ENCODE results near the gene PPP2R5B.

PPP2R5B gene

DNA sequence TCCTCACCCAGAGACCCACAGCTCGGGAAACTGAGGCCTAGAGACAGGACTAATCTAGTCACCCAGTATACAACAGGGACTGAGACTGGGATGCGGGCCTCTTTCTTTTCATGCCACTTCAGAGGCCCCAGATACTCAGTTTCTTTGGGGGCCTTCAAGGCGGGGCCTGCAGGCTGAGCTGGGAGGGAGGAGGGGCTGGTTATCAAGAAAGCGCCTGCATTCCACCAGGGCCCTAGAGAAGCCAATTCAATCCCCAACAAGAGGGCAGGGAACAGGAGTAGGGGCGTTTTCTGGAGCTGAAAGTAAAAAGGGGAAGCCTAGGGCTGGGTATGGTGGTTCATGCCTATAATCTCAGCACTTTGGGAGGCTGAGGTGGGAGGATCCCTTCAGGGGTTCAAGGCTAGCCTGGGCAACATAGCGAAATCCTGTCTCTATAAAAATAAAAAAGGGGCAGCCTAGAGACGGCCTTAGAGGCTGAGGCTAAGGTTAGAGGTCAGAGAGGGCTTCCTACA is 9.1 kb upstream of the PPP2R5B start:
- DNase-seq (ENCODE audit: low read depth in 1 of 2, low spot score in 1 of 2), result no peak
- Histone ChIP-seq H3K27ac (replicated peaks) (peak overlapping the region; percentile 76; the same call in 1 of the 2 replicates), H3K4me3 (replicated peaks; ENCODE audit: insufficient read depth, low read length) (no peak overlapping the region), H3K27me3 (ENCODE audit: insufficient read depth, poor library complexity, severe bottlenecking) (no peaks in the 10 kb centered on the region)
- TF ChIP-seq SPI1 (IDR thresholded peaks at IDR 0.05; ENCODE audit: borderline replicate concordance, low read depth) (peak; percentile 59), GABPA (IDR thresholded peaks at IDR 0.05; ENCODE audit: low read depth) (no peak)

DNA sequence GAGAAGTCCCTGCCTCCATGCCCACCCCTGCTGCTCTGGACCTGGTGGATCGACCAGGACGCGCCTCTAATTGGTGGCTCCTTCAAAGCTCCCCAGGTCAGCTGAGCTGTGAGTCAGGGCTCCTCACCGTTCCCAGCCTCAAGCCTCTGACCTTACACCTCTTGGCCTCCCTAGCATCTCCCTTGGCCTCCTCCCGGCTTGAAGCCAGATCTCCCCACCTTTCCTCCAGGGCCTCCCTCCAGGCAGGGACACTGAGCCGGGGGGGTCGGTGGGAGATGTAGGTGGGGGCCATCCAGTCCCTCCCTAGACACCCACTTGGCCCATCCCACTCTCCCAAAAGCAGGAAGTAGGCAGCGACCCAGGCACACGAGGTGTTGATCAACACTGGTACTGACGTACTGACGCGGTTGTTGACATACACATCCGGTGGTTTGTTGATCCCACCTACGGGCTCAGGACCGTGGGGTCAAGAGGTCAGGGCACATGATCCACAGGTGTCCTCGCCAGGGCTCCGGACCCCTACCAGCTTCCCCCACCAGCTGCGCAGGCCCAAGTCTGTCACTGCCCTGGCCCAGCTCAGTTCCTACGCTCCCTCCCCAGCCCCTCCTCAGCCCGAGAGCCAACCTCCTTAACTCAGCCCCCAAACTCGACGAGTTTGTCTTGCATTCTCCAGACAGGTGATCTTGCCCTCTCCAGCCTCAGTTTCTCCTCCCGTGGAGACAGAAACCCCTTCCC is 8.3 kb upstream of the PPP2R5B start:
- peak in 1 of 2 experiments; percentile 72 for DNase-seq (ENCODE audit: low read depth in 1 of 2, low spot score in 1 of 2)
- TF ChIP-seq, protein P1, sequence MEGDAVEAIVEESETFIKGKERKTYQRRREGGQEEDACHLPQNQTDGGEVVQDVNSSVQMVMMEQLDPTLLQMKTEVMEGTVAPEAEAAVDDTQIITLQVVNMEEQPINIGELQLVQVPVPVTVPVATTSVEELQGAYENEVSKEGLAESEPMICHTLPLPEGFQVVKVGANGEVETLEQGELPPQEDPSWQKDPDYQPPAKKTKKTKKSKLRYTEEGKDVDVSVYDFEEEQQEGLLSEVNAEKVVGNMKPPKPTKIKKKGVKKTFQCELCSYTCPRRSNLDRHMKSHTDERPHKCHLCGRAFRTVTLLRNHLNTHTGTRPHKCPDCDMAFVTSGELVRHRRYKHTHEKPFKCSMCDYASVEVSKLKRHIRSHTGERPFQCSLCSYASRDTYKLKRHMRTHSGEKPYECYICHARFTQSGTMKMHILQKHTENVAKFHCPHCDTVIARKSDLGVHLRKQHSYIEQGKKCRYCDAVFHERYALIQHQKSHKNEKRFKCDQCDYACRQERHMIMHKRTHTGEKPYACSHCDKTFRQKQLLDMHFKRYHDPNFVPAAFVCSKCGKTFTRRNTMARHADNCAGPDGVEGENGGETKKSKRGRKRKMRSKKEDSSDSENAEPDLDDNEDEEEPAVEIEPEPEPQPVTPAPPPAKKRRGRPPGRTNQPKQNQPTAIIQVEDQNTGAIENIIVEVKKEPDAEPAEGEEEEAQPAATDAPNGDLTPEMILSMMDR (IDR thresholded peaks at IDR 0.05; ENCODE audit: insufficient read depth, low read length), result no peak
- TF ChIP-seq POLR2AphosphoS5 (IDR thresholded peaks at IDR 0.05; ENCODE audit: low read depth), result 0 out of 2 replicates have a peak, but pooled peaks have one; percentile 16
- H3K27me3 ChIP-seq (ENCODE audit: insufficient read depth, poor library complexity, severe bottlenecking), result no peaks in the 10 kb centered on the region
- H3K4me3 ChIP-seq (replicated peaks; ENCODE audit: insufficient read depth, low read length), result peak overlapping the region; percentile 82
- peak overlapping the region; percentile 76 for H3K27ac ChIP-seq (replicated peaks)

DNA sequence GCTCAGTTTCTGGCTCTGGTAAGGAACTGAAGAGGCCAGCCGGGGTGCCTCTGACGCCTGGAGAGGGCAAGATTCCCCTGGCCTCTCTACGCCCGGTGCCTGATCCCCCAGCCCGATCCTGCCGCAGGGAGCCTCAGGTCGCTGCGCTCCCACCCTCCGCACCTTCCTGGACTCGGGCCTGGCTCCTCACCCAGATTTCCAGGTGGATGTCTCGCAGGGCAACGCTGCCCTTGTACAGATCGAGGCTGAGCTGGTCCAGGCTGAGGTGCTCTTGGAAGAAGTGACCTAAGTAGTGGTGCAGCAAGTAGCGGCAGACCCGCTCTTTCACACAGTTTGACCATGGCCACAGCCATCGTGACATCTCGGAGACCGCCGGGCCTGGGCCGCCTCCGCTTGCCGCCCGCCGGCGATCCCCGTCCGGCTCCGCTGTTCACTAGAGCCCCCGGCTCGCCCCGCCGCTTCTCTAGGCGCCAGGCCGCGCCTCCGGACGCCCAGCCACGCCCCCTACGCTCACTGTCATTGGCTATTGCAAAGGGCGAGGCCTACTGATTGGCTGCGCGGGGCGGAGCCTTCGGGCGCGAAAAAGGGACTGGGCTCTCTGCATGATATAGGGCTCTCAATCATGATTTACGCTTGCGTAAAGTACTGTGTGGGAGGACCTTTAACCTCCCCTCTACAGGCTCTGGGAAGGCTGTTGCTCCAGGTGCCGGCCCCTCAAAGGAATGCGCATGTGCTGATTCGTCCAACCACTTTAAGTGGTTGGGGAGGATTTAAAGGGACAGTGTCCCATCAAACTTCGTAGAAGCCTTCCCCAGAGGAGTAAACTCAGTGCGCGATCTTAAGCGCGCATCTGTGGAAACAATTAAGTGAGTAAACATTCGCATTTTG is 7.5 kb upstream of the PPP2R5B start, which contains the start of gene ATG2A:
ATG2A (minus strand) TSS at position 435 of the 888 bp plus-strand sequence; CDS start at position 361, 74 bp downstream.
- TF ChIP-seq POLR2AphosphoS5 (IDR thresholded peaks at IDR 0.05; ENCODE audit: low read depth) (peak; percentile 55), SPI1 (IDR thresholded peaks at IDR 0.05; ENCODE audit: borderline replicate concordance, low read depth) (no peak)
- Histone ChIP-seq H3K27me3 (ENCODE audit: insufficient read depth, poor library complexity, severe bottlenecking) (no peaks in the 10 kb centered on the region), H3K27ac (replicated peaks) (peak within 1 kb of the TSS; percentile 76), H3K4me3 (replicated peaks; ENCODE audit: insufficient read depth, low read length) (peak within 1 kb of the TSS; percentile 82)
- peak; percentile 99 to 100 for DNase-seq (ENCODE audit: low read depth in 1 of 2, low spot score in 1 of 2)

DNA sequence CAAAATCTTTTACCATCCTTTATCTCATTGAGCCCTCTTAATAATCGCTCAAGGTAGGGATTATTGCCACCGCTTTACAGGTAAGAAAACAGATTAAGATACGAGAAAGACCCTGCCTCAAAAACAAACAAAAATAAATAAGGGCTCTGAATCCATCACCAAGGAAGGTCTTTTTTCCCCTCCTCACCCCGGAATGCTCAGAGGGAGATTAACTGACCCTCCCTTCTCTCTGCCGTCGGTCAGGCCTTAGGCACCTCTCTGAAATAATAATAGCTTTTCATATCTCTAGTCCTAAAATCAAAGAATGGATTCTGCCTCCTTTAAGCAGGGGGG is 6.9 kb upstream of the PPP2R5B start:
- Histone ChIP-seq H3K27me3 (ENCODE audit: insufficient read depth, poor library complexity, severe bottlenecking) (no peaks in the 10 kb centered on the region), H3K27ac (replicated peaks) (peak overlapping the region; percentile 46), H3K4me3 (replicated peaks; ENCODE audit: insufficient read depth, low read length) (peak overlapping the region; percentile 38)
- TF ChIP-seq GABPA (IDR thresholded peaks at IDR 0.05; ENCODE audit: low read depth) (no peak), SPI1 (IDR thresholded peaks at IDR 0.05; ENCODE audit: borderline replicate concordance, low read depth) (no peak), POLR2AphosphoS5 (IDR thresholded peaks at IDR 0.05; ENCODE audit: low read depth) (no peak)
- TF ChIP-seq, protein P2, sequence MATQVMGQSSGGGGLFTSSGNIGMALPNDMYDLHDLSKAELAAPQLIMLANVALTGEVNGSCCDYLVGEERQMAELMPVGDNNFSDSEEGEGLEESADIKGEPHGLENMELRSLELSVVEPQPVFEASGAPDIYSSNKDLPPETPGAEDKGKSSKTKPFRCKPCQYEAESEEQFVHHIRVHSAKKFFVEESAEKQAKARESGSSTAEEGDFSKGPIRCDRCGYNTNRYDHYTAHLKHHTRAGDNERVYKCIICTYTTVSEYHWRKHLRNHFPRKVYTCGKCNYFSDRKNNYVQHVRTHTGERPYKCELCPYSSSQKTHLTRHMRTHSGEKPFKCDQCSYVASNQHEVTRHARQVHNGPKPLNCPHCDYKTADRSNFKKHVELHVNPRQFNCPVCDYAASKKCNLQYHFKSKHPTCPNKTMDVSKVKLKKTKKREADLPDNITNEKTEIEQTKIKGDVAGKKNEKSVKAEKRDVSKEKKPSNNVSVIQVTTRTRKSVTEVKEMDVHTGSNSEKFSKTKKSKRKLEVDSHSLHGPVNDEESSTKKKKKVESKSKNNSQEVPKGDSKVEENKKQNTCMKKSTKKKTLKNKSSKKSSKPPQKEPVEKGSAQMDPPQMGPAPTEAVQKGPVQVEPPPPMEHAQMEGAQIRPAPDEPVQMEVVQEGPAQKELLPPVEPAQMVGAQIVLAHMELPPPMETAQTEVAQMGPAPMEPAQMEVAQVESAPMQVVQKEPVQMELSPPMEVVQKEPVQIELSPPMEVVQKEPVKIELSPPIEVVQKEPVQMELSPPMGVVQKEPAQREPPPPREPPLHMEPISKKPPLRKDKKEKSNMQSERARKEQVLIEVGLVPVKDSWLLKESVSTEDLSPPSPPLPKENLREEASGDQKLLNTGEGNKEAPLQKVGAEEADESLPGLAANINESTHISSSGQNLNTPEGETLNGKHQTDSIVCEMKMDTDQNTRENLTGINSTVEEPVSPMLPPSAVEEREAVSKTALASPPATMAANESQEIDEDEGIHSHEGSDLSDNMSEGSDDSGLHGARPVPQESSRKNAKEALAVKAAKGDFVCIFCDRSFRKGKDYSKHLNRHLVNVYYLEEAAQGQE (IDR thresholded peaks at IDR 0.05; ENCODE audit: insufficient replicate concordance, low read depth), result no peak
- TF ChIP-seq, protein P1 (IDR thresholded peaks at IDR 0.05; ENCODE audit: insufficient read depth, low read length), result no peak
- no peak for DNase-seq (ENCODE audit: low read depth in 1 of 2, low spot score in 1 of 2)

DNA sequence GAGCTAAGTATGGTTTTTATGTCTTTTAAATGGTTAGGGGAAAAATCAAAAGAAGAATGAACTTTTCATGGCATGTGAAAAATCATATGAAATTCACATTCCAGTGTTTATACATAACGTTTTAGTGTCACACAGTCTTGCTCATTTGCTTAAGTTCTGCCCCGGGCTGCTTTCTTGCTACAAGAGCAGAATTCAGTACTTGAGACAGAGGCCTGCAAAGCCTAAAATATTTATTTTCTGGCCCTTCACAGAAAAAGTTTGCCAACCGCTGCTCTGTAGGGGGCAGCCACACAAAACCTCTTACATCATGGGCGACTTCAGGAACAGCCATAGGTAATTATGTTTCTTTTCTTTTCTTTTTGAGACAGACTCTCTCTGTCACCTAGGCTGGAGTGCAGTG is 6.5 kb upstream of the PPP2R5B start:
- no peaks in the 10 kb centered on the region for H3K27me3 ChIP-seq (ENCODE audit: insufficient read depth, poor library complexity, severe bottlenecking)
- H3K27ac ChIP-seq (replicated peaks), result peak overlapping the region; percentile 46
- H3K4me3 ChIP-seq (replicated peaks; ENCODE audit: insufficient read depth, low read length), result peak overlapping the region; percentile 38
- peak in 1 of 2 experiments; percentile 41 for DNase-seq (ENCODE audit: low read depth in 1 of 2, low spot score in 1 of 2)
- TF ChIP-seq GABPA (IDR thresholded peaks at IDR 0.05; ENCODE audit: low read depth), result no peak
- TF ChIP-seq POLR2AphosphoS5 (IDR thresholded peaks at IDR 0.05; ENCODE audit: low read depth), result no peak
- TF ChIP-seq, protein P2 (IDR thresholded peaks at IDR 0.05; ENCODE audit: insufficient replicate concordance, low read depth), result peak; percentile 73
- TF ChIP-seq, protein P1 (IDR thresholded peaks at IDR 0.05; ENCODE audit: insufficient read depth, low read length), result no peak
- no peak for TF ChIP-seq SPI1 (IDR thresholded peaks at IDR 0.05; ENCODE audit: borderline replicate concordance, low read depth)
